LNCaP clone FGC (cell line): ENCODE measurements around the gene HOXD13.

ENCODE experiments used
- DNase-seq: peaks from one replicate; pipeline ENCODE4 v3.0.0-alpha.2; 2011; ENCODE audit warnings: low read depth
- H3K4me3 ChIP-seq: 2 replicates; pipeline ENCODE4 v1.5.1; 2011; ENCODE audit warnings: mild to moderate bottlenecking, low read depth, low read length, control low read depth
- CTCF ChIP-seq: IDR thresholded peaks from 2 replicates; pipeline ENCODE4 v1.5.1; 2012; ENCODE audit warnings: mild to moderate bottlenecking; ENCODE audit not compliant: control insufficient read depth, insufficient read depth; ENCODE audit errors: extremely low read depth

The HOXD13 gene

GRCh38 chr2:176091329-176092258 lies 927 bp upstream of the HOXD13 start:
- no peak overlapping the region for H3K4me3 ChIP-seq
- TF ChIP-seq CTCF, result no peak
- no peak for DNase-seq

GRCh38 chr2:176093145-176093897 lies 800 bp downstream of the HOXD13 start:
- peak; percentile 26 for TF ChIP-seq CTCF
- no peak for DNase-seq
- H3K4me3 ChIP-seq, result peak overlapping the region; percentile 34

- DNase-seq, result no peak
- TF ChIP-seq CTCF, result no peak
- no peak overlapping the region for H3K4me3 ChIP-seq
Measured at GRCh38 chr2:176093898-176094249, 1.4 kb downstream of the HOXD13 start.

GRCh38 chr2:176094349-176094748 lies 1.8 kb downstream of the HOXD13 start:
- TF ChIP-seq CTCF, result no peak
- DNase-seq, result no peak
- H3K4me3 ChIP-seq, result no peak overlapping the region

GRCh38 chr2:176095421-176095820 lies 2.9 kb downstream of the HOXD13 start:
- H3K4me3 ChIP-seq, result no peak overlapping the region
- no peak for TF ChIP-seq CTCF
- no peak for DNase-seq

GRCh38 chr2:176096243-176096985 lies 3.9 kb downstream of the HOXD13 start:
- no peak for DNase-seq
- no peak overlapping the region for H3K4me3 ChIP-seq
- TF ChIP-seq CTCF, result no peak
